Colonic mucosa (tissue), 4 donors: ENCODE data around the gene TWSG1. TPM values are rescaled to one million over a fixed set of nuclear protein-coding genes. Genes with fewer than 3 reads are reported as not detected.

Experiments
- DNase-seq: peaks from one replicate; pipeline ENCODE4 v3.0.0-alpha.2; 2020
- H3K27ac ChIP-seq: fragments of 200-600 bp; one replicate; pipeline ENCODE4 v1.8.0; 2021
- H3K27me3 ChIP-seq: fragments of 200-600 bp; one replicate; pipeline ENCODE4 v1.8.0; 2021
- H3K36me3 ChIP-seq: fragments of 200-600 bp; one replicate; pipeline ENCODE4 v1.8.0; 2021
- H3K4me1 ChIP-seq: fragments of 200-600 bp; one replicate; pipeline ENCODE4 v1.8.0; 2021; ENCODE audit warnings: mild to moderate bottlenecking
- H3K4me3 ChIP-seq: fragments of 200-600 bp; one replicate; pipeline ENCODE4 v1.8.0; 2021
- H3K9ac ChIP-seq, 2 donors: one replicate each; pipeline ENCODE4 v1.7.0; 2013; ENCODE audit warnings: control low read depth in 2 of 2, low read depth in 2 of 2, low read length in 2 of 2
- H3K9me3 ChIP-seq: fragments of 200-600 bp; one replicate; pipeline ENCODE4 v1.8.0; 2021
- intact Hi-C: fragments of 100-400 bp; cut with DNase I; formaldehyde crosslinking; loops from one replicate; pipeline ENCODE4 v1.14.1; 2022
- total RNA-seq, 2 donors: library from RNA; stranded (reverse); fragmentation: NEBNext Ultra II Directional in 1 of 2; extraction: Animal tissue kit (Norgen Biotek cat#: 25700) in 1 of 2; gene quantifications; one replicate each; pipeline ENCODE4 v1.2.1, GENCODE V29; 2021
- TF ChIP-seq, protein P1 (sequence below): fragments of 200-600 bp; IDR thresholded peaks from one replicate; pipeline ENCODE4 v1.8.0; 2022; ENCODE audit warnings: antibody characterized with exemption, mild to moderate bottlenecking
- donor health status: healthy.
- donor health status: DM: no; HTN: no; CAD: no.
- donor health status: DM: no; HTN: no; CAD: no.

TWSG1 gene
- total RNA-seq, 2 donors from 2014 or later = 14.1 to 25.1 TPM

DNA sequence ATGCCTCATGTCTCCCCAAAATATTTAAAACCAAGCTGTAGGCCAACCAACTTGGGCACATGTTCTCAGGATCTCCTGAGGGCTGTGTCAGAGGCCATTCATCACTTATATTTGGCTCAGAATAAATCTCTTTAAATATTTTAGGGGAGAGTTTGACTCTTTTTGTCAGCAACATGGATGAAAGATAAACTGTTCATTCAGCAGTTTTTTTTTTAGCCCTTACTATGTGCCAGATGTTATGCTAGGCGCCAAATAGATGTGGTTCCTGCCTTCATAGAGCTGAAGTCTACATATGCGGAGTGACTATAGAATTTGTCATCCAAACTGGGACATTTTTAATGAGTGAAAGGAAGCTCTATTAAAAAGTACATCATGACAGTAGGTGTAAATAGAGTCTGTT is 42.5 kb upstream of the TWSG1 start:
- no peak overlapping the region for H3K27ac ChIP-seq
- TF ChIP-seq, protein P1, sequence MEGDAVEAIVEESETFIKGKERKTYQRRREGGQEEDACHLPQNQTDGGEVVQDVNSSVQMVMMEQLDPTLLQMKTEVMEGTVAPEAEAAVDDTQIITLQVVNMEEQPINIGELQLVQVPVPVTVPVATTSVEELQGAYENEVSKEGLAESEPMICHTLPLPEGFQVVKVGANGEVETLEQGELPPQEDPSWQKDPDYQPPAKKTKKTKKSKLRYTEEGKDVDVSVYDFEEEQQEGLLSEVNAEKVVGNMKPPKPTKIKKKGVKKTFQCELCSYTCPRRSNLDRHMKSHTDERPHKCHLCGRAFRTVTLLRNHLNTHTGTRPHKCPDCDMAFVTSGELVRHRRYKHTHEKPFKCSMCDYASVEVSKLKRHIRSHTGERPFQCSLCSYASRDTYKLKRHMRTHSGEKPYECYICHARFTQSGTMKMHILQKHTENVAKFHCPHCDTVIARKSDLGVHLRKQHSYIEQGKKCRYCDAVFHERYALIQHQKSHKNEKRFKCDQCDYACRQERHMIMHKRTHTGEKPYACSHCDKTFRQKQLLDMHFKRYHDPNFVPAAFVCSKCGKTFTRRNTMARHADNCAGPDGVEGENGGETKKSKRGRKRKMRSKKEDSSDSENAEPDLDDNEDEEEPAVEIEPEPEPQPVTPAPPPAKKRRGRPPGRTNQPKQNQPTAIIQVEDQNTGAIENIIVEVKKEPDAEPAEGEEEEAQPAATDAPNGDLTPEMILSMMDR = no peak
- H3K9me3 ChIP-seq = no peaks in the 10 kb centered on the region
- no peak for DNase-seq
- H3K27me3 ChIP-seq = no peaks in the 10 kb centered on the region
- H3K36me3 ChIP-seq = no peaks in the 10 kb centered on the region
- no peak overlapping the region for H3K4me3 ChIP-seq
- H3K9ac ChIP-seq = no peak overlapping the region
- intact Hi-C loops = no loop called here
- H3K4me1 ChIP-seq = no peaks in the 10 kb centered on the region

DNA sequence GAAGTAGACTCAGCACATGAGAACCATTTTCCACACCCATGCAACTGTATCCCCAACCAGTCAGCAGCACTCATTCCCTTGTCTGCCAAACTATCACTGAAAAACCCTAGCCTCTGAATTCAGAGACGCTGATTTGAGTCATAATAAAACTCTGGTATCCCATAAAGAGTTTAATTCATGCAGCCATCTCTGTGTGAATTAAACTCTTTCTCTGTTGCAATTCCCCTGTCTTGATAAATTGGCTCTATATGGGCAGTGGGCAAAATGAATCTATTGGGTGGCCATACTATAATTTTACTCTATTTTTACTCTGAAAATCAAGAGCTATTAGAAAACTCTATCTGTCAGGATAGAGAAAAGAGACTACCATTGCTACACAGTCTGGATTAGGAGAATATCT is 40.6 kb upstream of the TWSG1 start:
- H3K4me1 ChIP-seq = no peaks in the 10 kb centered on the region
- H3K27ac ChIP-seq = no peak overlapping the region
- H3K4me3 ChIP-seq = no peak overlapping the region
- intact Hi-C loops = no loop called here
- H3K9me3 ChIP-seq = no peaks in the 10 kb centered on the region
- no peak overlapping the region for H3K9ac ChIP-seq
- TF ChIP-seq, protein P1 = no peak
- no peaks in the 10 kb centered on the region for H3K36me3 ChIP-seq
- DNase-seq = no peak
- H3K27me3 ChIP-seq = no peaks in the 10 kb centered on the region

DNA sequence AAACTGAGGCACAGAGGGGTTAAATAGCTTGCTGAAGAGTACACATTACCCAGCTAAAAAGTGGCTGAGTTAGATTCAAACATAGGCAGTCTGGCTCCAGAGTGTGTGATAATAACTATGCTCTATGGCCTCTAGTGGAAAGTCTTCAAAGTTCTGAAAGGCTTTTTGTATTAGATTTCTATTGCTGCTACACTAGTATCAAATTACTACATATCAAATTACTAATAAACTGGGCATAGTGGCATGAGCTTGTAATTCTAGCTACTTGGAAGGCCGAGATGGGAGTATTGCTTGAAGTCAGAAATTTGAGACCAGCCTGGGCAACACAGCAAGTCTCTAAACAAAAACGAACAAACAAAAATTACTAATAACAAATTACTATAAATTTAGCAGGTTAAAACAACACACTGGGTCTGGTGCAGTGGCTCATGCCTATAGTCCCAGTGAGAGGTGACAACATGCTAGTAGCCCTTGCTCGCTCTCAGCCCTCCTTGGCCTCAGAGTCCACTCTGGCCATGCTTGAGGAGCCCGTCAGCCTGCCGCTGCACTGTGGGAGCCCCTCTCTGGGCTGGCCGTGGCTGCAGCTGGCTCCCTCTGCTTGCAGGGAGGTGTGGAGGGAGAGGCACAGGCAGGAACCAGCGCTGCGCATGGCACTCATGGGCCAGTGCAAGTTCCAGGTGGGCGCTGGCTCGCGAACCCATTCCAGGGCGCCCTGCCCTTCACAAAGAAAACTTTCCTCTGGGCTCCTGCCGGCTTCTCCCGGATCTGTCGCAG is 38.2 kb upstream of the TWSG1 start:
- no peak for DNase-seq
- TF ChIP-seq, protein P1 = no peak
- Histone ChIP-seq H3K4me1 (no peaks in the 10 kb centered on the region), H3K9me3 (no peaks in the 10 kb centered on the region), H3K4me3 (no peak overlapping the region), H3K27me3 (no peaks in the 10 kb centered on the region), H3K36me3 (no peaks in the 10 kb centered on the region), H3K9ac (no peak overlapping the region), H3K27ac (no peak overlapping the region)
- intact Hi-C loops = no loop called here

DNA sequence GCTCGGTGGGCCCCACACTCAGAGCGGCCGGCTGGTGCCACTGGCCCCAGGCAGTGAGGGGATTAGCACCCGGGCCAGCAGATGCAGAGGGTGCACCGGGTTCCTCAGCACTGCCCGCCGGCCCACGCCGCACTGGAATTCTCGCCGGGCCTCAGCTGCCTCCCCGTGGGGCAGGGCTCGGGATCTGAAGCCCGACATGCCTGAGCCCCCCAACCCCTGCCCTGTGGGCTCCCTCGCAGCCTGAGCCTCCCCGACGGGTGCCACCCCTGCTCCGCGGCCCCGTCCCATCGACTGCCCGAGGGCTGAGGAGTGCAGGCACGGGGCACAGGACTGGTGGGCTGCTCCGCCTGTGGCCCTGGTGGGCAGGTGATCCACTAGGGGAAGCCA is 37.6 kb upstream of the TWSG1 start:
- TF ChIP-seq, protein P1 = no peak
- H3K4me1 ChIP-seq = no peaks in the 10 kb centered on the region
- no peak overlapping the region for H3K9ac ChIP-seq
- no peak overlapping the region for H3K27ac ChIP-seq
- intact Hi-C loops = no loop called here
- no peak overlapping the region for H3K4me3 ChIP-seq
- no peak for DNase-seq
- H3K36me3 ChIP-seq = no peaks in the 10 kb centered on the region
- H3K27me3 ChIP-seq = no peaks in the 10 kb centered on the region
- no peaks in the 10 kb centered on the region for H3K9me3 ChIP-seq

DNA sequence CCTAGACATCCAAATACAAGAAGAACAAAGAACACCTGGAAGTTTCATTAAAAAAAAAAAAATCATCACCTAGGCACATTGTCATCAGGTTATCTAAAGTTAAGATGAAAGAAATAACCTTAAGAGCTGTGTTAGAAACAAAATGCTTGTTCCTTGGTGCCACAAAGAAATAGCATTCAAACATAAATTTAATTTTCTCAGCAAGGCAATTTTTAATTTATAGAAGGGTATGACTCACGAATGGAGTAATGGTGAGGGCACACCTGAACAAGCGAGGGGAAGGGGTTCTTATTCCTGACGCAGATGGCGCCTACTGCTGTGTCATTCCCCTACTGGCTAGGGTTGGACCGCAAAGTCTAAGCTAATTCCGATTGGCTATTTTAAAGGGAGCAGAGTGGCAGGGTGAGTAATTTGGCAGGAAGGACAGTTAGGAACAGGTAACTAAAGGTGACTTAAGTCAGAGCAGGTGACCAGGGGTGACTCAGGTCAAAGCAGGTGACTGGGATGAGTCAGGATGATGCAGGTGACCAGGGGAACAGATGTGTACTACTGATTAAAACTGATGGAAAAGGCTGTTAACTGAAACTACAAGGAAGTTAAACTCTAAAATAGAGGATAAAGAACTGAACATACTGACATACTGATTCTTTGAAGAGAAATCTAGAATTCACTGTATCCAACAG is 30.0 kb upstream of the TWSG1 start:
- Histone ChIP-seq H3K9ac (no peak overlapping the region), H3K27ac (no peak overlapping the region), H3K9me3 (no peaks in the 10 kb centered on the region), H3K27me3 (no peaks in the 10 kb centered on the region), H3K4me1 (no peaks in the 10 kb centered on the region), H3K36me3 (no peaks in the 10 kb centered on the region), H3K4me3 (no peak overlapping the region)
- TF ChIP-seq, protein P1 = no peak
- intact Hi-C loops = no loop called here
- no peak for DNase-seq
